SIG-M5 (cell line): ENCODE data around the gene ZNF473.
"Not testable (repeated sequence)": the region's sequence is repeated elsewhere in the genome, so short reads cannot be mapped to it uniquely, and the experiment has no call there.

Source experiments
- DNase-seq: peaks from one replicate; lab custom pipeline; 2025; lab: John Stamatoyannopoulos, UW

ZNF473 gene

DNA sequence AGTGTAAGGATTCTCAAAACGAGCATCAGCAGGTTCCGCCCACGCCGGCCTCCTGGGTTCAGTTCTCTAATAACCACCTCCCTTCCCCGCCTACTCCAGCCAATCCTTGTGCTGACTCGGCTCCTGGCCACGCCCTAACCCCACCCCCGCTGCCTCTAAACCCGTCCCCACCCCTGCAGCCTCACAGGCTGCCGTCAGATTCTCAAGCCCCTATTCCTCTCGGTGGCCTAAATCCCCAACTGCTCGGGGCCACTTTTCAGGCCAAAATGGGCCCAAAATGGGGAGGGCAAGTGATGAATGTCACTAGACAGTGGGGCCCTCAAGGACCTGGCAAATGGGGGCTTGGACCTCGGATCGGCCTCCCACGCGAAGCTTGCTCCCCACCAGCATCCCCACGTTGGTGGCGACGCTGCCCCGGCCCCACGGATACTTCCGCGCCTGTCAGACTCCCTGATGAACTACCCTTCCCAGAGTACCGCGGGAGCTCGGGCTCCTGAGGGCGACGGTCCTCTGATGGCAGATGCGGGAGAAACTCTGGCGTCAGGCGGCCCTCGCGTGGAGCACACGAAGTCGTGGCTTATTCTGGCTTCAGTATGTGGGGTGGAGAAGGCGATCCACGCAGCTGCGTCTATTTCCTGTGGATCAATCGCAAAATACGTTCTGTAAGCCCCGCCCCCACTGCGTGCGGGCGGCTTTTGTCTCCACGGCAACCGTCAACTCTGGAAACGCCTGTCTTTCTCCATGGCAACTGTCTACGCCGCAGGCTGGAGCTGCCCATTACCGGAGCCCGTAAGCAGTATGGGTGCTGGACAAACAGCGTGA is 24.8 kb downstream of the ZNF473 start:
- DNase-seq, result no peak

DNA sequence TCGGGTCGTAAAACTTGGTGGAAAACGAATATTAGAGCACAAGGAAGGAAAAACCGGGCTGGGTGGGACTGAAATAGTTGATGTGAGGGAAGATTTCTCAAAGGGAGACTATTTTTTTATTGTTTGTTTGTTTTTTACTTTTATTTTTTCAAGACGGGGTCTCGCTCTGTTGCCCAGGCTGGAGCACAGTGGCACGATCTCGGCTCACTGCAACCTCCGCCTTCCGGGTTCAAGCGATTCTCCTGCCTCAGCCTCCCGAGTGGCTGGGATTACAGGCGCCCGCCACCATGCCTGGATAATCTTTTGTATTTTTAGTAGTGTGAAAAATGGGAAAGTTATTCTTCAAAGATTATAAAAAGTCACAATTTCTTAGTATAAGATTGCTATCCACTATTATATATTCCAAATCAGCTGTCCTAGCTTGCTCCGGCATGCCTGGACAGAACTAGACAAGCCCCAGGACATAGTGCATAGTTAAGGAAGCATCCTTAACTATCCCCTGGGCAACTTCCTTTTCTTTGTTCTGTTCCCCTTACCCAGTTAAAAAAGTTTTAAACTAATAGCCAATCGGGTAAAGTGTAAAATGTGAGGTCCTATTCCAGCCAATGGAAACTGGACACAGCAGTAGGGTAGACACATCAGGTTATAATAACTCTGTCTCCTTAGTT is 25.6 kb downstream of the ZNF473 start:
- not testable (repeated sequence) for DNase-seq

DNA sequence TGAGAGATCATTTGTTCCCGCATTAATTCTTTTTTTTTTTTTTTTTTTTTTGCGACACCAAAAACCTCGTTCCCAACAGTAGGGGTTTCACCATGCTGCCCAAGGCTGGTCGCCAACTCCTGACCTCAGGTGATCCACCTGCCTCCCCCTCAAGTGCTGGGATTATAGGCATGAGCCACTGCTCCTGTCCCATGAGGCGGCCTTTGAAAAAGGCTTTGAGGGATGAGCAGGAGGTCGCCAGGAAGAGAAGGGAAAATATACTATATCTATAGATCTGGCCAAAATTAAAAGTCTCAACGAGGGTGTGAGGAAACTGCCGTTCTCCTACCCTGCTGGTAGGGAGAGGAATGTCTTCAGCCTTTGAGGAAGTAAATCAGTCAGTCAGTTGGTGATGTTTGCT is 26.2 kb downstream of the ZNF473 start:
- DNase-seq, result no peak

DNA sequence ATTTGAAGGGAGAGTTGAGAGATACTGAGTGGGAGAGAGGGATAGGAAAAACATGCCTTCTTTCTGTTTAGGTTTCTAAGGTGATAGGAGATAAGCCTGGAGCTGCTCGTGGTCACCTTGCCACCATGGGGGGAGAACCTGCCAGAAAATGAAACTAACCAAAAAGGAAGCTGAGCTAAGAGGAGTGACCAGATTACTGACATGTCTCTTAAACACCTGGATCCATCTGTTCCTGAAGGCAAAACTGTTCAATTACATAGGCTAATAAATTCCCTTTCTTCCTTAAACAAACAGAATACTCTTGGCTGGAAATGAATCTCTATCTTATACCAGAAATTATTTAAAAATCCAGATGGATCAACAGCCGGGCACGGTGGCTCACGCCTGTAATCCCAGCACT is 27.3 kb downstream of the ZNF473 start:
- DNase-seq, result no peak

DNA sequence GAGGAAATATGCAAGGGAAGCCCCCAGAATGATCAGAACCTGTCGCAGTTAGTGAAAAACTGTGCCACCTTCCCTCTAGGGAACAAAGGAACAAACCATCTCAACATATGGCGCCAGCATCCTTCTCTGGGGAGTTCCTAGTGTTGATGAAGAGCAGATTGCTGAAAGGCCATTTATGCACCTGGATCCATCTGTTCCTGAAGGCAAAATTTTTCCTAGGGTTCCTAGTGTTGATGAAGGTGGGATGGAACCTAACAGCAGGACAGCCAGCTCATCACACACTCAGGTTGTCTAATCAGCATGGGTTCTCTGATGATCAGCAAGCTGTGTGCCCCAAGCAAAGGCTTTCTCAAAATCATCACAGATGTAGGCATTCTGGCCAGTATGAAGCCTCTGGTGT is 32.6 kb downstream of the ZNF473 start:
- DNase-seq, result no peak

DNA sequence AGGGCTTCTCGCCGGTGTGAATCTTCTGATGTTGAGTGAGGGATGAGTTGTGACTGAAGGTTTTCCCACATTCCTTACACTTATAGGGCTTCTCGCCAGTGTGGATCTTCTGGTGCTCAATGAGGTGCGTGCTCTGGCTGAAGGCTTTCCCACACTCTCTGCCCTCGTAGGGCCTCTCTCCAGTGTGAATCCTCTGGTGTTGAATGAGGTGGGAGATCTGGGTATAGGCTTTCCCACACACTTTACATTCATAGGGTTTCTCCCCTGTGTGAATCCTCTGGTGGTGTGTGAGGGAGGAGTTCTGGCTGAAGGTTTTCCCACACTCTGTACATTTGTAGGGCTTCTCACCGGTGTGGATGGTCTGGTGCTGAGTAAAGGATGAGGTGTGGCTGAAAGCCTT is 33.2 kb downstream of the ZNF473 start:
- DNase-seq, result no peak

DNA sequence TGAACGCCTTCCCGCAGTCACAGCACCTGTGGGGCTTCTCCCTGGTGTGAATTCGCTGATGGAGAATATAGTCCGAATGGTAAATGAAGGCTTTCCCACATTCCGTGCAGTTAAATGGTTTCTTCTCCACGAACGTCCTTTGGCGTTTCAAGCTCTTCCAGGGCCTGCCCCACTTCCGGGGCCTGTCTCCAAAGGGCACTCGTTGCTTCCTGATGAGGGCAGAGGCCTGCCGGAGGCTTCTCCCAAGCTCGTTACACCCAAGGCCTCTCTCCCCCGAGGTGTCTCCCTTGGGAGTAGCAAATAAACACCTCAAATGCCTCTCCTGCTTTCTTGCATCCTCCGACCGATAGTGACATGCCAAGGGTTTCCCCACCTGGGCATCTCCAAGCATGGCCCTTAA is 34.3 kb downstream of the ZNF473 start:
- DNase-seq, result no peak

DNA sequence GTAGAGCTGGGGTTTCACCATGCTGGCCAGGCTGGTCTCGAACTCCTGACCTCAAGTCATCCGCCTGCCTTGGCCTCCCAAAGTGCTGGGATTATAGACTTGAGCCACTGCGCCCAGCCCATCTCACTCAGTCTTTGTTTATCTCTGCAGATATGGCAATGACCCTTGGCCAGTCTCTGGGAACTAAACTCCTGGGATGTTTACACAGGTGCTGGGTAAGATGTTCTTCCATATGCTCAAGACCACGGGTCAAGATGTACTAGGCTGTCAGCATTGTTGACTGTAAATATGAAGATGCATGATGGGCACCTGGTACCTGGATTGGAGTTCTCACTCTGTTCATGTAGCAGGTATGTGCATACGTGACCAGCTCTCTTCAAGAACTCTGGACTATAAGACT is 35.8 kb downstream of the ZNF473 start:
- no peak for DNase-seq

DNA sequence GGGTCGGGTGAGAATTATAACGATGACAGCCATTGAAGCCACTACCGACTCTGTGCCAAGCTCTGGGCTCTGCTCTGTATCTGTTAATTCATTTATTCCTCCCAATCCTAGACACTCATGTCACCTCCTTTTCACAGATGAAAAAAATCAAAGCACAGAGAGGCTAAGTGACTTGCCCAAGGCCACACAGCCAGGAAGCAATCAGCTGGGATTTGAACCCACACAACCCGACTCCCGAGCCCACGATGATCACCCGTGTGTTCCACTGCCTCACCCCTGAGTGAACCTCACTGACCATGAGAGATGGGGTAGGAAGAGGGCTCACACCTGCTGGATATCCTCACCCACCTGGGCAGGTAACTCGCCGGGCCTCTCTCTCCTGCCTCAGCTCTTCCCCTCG is 40.1 kb downstream of the ZNF473 start:
- DNase-seq, result no peak

DNA sequence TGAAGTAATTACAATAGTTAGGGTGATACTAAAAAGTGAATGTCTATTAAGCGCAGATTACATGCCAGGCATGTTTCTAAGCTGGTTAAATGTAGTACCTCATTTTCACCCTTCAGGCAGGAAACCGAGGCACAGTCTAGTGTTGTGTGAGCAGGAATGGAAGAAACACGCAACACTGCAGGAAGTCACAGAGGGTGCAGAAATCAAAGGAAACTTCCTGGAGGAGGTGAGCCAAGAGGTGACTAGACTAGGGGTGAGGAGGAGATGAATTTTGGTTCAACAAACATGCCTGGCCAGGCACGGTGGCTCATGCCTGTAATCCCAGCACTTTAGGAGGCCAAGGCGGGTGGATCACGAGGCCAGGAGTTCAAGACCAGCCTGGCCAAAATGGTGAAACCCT is 41.8 kb downstream of the ZNF473 start:
- DNase-seq, result no peak

DNA sequence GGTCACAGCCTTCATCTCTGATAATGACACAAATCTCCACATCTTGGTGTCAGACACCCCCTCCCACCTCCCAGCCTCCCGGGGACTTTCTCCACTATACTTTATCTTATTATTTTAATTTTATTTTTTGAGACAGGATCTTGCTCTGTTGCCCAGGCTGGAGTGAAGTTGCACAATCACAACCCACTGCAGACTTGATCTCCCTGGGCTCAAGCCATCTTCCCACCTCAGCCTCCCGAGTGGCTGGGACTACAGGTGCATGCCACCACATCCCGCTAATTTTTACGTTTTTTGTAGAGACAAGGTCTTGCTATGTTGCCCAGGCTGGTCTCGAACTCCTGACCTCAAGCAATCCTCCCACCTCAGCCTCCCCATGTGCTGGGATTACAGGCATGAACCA is 42.6 kb downstream of the ZNF473 start:
- DNase-seq, result not testable (repeated sequence)

DNA sequence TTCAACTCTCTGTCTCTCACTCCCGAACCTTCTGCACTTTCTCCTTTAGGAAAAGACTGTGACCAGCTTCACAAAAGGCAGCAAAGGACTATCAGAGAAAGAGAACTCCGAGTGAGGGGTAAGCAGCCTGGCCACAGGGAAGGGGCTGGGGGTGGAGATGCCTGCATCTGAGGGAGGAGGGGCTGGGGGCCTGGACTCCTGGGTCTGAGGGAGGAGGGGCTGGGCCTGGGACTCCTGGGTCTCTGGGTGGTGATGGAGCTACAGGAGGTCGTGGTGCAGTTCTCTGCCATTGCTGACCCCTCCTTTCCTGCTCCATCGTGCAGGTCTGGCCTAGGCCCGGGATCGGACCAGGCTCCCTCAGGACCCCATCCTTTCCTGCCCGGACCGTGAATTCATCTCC is 49.3 kb downstream of the ZNF473 start:
- DNase-seq, result not testable (repeated sequence)

DNA sequence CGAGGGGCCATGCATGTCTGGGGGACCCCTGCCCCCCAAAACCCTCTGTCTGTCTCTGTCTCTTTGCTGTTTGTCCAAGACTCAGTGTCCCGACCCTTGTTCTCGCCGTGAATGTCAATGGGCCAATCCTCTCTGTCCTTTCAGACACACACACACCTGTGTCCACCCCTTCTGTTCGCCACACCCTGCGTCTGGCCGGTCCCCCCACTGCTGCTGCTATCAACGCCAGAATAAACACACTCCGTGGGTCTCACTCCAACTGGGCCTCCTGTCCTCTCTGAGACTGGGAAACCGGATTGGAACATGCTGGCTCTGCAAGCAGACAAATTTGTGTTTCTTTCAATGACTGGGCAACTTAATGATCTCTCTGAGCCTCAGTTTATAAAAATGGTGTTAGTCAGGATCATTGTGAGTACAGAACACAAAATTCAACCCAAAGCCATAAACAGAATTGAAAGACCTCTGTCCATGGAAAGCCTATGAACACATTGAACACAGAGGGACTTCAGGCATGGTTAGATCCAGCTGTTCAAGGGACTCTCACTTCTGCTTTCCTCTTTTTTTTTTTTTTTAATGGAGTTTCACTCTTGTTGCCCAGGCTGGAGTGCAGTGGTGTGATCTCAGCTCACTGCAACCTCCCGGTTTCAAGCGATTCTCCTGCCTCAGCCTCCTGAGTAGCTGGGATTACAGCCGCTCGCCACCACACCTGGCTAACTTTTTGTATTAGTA is 50.0 kb downstream of the ZNF473 start:
- DNase-seq, result not testable (repeated sequence)

DNA sequence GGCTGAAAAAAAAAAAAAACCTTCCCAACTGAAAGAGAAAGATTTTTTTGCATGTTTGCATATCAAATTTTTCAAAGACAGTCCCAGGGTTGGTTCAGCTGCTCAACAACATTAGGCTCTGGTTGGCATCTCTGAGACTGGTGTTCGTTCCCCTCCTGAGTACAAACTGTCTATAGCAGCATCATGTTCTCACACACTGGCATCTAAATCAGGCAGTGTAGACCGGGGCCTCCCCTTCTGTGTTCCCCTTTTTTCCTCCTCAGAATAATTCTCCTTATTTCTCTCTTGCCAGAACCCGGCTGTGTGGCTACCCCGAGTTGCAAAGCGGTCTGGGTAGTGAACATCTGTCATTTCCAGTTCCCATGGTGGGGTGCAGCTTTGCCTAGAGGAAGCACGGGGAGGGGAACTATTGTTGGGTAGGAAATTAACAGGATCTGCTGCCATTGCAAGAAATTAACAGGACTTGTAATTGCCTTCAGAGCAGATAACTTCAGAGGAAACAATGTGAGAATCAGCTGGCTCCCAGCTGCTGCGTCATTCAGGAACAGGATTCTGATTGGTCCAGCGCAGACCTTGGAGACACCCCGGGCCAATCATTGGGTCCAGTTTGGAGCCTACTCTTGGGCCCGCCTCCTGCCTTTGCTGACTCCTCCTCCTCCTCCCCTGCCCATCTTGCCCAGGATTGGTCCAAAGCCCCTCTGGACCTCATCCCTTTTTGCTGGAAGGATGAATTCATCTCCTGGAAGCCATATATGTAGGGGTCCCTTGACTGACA is 51.0 kb downstream of the ZNF473 start:
- not testable (repeated sequence) for DNase-seq

DNA sequence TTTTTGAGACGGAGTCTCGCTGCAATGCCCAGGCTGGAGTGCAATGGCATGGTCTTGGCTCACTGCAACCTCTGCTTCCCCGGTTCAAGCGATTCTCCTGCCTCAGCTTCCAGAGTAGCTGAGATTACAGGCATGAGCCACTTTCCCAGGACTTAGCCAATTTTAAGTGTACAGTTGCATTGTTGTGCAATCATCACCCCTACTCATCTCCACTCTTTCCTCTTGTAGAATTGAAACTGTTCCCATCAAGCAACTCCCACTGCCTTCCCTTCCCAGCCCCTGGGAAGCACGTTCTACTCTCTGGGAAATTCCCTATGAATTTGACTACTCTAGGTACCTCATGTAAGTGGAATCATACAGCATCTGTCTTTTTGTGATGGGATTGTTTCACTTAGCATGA is 53.2 kb downstream of the ZNF473 start:
- not testable (repeated sequence) for DNase-seq

DNA sequence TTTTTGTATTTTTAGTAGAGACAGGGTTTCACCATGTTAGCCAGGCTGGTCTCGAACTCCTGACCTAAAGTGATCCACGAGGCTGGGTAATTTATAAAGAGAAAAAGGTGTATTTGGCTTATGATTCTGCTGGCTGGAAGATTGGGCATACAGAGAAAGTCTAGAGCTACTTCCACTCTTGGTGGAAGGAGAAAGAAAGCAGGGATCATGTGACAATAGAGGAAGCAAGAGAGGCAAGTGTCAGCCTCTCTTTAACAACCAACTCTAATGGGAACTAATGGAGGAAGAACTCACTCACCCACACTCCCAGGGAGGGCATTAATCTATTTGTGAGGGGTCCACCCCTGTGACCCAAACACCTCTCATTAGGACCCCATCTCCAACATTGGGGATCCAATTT is 58.6 kb downstream of the ZNF473 start:
- DNase-seq, result not testable (repeated sequence)

DNA sequence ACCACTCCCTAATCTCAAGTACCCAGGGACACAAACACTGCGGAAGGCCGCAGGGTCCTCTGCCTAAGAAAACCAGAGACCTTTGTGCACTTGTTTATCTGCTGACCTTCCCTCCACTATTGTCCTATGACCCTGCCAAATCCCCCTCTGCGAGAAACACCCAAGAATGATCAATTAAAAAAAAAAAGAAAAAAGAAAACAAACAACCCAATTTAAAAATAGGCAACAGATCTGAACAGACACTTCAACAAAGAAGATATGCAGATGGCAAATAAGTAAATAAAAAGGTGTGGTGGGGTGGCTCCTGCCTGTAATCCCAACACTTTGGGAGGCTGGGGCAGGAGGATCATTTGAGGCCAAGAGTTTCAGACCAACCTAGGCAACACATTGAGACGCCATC is 61.3 kb downstream of the ZNF473 start:
- not testable (repeated sequence) for DNase-seq

DNA sequence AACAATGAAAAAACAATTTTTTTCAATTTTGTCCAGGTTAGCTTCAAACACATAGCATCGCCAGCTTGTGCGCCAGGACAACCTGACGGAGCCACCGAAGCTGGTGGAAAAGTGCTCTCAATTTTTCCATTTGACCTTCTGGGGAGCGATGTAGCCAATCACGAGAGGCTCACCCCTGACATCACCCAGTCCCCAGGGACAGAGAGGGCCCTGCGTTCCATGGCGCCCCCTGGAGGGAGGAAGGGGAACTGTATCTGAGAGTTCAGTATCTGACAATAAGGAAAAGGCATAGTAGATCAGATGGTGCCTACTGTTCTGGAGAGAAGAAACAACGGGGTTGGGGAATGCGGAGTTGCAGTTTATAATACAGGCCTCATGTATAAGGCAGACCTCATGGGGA is 64.9 kb downstream of the ZNF473 start:
- not testable (repeated sequence) for DNase-seq

DNA sequence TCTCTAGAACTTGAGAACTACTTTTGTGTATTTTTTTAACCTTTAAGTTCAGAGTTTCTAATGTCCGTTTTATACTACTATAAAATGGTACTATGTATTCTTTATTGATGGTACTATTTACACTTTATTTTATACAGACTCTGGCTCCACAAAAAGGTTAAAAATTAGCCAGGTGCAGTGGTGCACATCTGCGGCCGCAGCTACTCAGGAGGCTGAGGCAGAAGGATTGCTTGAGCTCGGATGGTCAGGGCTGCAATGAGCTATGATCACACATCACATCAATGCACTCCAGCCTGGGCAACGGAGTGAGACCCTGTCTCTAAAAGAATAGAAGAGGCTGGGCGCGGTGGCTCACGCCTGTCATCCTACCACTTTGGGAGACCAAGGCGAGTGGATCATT is 66.0 kb downstream of the ZNF473 start:
- not testable (repeated sequence) for DNase-seq

DNA sequence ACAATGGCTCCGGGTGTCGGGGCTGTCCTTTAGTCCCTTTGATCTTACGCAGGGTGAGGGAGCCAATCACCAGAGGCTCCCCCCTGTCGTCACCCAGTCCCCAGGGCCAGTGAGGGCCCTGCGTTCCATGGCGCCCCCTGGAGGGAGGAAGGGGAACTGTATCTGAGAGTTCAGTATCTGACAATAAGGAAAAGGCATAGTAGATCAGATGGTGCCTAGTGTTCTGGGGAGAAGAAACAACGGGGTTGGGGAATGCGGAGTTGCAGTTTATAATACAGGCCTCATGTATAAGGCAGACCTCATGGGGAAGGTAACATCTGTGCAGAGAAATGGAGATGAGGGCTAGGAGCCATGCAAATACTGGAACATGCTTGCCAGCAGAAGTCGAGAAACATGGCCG is 66.8 kb downstream of the ZNF473 start:
- not testable (repeated sequence) for DNase-seq

DNA sequence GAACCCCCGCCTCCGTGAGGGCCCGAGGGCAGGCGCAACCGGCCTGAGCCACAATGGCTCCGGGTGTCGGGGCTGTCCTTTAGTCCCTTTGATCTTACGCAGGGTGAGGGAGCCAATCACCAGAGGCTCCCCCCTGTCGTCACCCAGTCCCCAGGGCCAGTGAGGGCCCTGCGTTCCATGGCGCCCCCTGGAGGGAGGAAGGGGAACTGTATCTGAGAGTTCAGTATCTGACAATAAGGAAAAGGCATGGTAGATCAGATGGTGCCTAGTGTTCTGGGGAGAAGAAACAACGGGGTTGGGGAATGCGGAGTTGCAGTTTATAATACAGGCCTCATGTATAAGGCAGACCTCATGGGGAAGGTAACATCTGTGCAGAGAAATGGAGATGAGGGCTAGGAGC is 72.1 kb downstream of the ZNF473 start:
- DNase-seq, result not testable (repeated sequence)

DNA sequence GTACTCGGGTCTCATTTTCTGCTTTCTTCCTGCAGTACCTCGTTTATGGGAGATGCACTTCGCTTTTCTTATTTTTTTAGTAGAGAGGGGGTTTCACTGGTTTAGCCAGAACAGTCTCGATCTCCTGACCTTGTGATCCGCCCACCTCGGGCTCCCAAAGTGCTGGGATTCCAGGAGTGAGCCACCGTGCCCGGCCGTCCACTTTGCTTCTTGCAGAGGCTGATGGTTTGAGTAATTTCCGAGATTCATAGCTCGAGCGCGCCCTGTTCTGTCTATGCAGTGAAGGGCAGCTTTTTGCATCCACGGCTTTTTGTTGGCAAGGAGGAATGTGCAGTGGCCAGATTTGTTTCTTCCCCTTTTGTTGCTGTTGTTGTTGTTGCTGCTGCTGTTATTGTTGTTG is 73.1 kb downstream of the ZNF473 start:
- not testable (repeated sequence) for DNase-seq
